OCI-LY7 (cell line): ENCODE data around the gene DOCK4. TPM values are rescaled to one million over a fixed set of nuclear protein-coding genes. Genes with fewer than 3 reads are reported as not detected.

Source experiments
- BruUV-seq: library from RNA; stranded (reverse); fragments of 400-500 nt; replicated peaks from 2 replicates; lab custom pipeline; 2021; lab: Mats Ljungman, UMichigan
- CTCF ChIA-PET: fragments of 300-600 bp; sonication (Branson Sonifier 250); formaldehyde crosslinking; loops from one replicate; lab custom pipeline; 2022; ENCODE audit warnings: antibody characterized with exemption; ENCODE audit not compliant: unreplicated experiment; lab: Charles Lee
- POLR2A ChIA-PET: fragments of 300-600 bp; sonication (Branson Sonifier 250); formaldehyde crosslinking; loops from one replicate; lab custom pipeline; 2022; ENCODE audit warnings: antibody characterized with exemption; lab: Charles Lee
- DNase-seq: peaks from one replicate; pipeline ENCODE4 v3.0.0-alpha.2; 2015; ENCODE audit warnings: low spot score
- H2AFZ ChIP-seq: fragments of 200-600 bp; sonication (generic), shearing (Covaris generic); 2 replicates; pipeline ENCODE4 v1.6.1; 2014; ENCODE audit warnings: mild to moderate bottlenecking, antibody characterized with exemption, low read length, moderate library complexity
- H3K27ac ChIP-seq: fragments of 200-600 bp; sonication (generic); 2 replicates; pipeline ENCODE4 v1.5.1; 2014; ENCODE audit warnings: mixed run types, low read depth, mild to moderate bottlenecking, moderate library complexity, low read length, inconsistent platforms; ENCODE audit not compliant: poor library complexity, severe bottlenecking
- H3K36me3 ChIP-seq: fragments of 200-600 bp; sonication (generic); 2 replicates; pipeline ENCODE4 v1.6.1; 2014; ENCODE audit warnings: mild to moderate bottlenecking, antibody characterized with exemption, low read length, moderate library complexity, mixed read lengths; ENCODE audit not compliant: insufficient read depth
- H3K4me1 ChIP-seq: fragments of 200-600 bp; sonication (generic); 2 replicates; pipeline ENCODE4 v1.5.1; 2014; ENCODE audit warnings: mild to moderate bottlenecking, low read length; ENCODE audit not compliant: insufficient read depth, poor library complexity, severe bottlenecking
- H3K4me2 ChIP-seq: fragments of 200-600 bp; sonication (generic); 2 replicates; pipeline ENCODE4 v1.6.1; 2014; ENCODE audit warnings: mild to moderate bottlenecking, low read length
- H3K4me3 ChIP-seq: fragments of 200-600 bp; sonication (generic); 2 replicates; pipeline ENCODE4 v1.5.1; 2014; ENCODE audit warnings: mild to moderate bottlenecking, low read depth, low read length; ENCODE audit not compliant: poor library complexity, severe bottlenecking
- H3K79me2 ChIP-seq: fragments of 200-600 bp; sonication (generic); 2 replicates; pipeline ENCODE4 v1.6.1; 2016; ENCODE audit warnings: low read depth, mild to moderate bottlenecking, low read length, moderate library complexity, mixed read lengths; ENCODE audit not compliant: insufficient read depth
- H3K9me2 ChIP-seq: fragments of 200-600 bp; sonication (generic); 2 replicates; pipeline ENCODE4 v1.6.1; 2016; ENCODE audit warnings: mild to moderate bottlenecking, low read length, mixed read lengths; ENCODE audit not compliant: insufficient read depth
- H3K9me3 ChIP-seq: fragments of 200-600 bp; sonication (generic); 2 replicates; pipeline ENCODE4 v1.6.1; 2014; ENCODE audit warnings: mild to moderate bottlenecking, mixed run types, low read length, mixed read lengths
- H4K20me1 ChIP-seq: fragments of 200-600 bp; sonication (generic); 2 replicates; pipeline ENCODE4 v1.6.1; 2014; ENCODE audit warnings: mild to moderate bottlenecking, antibody characterized with exemption, low read length, moderate library complexity, mixed read lengths; ENCODE audit not compliant: insufficient read depth
- EZH2phosphoT487 ChIP-seq: fragments of 200-600 bp; sonication (generic); IDR thresholded peaks from 2 replicates; pipeline ENCODE4 v1.6.1; 2018; ENCODE audit warnings: low read depth, borderline replicate concordance, mild to moderate bottlenecking, mixed run types, antibody characterized with exemption, low read length, moderate library complexity, mixed read lengths
- intact Hi-C: fragments of 100-400 bp; cut with micrococcal nuclease; formaldehyde crosslinking; loops from one replicate; pipeline ENCODE4 v1.10.0; 2022; ENCODE audit not compliant: unreplicated experiment
- total RNA-seq, 2 experiments: library from RNA; depleted of rRNA in 1 of 2; stranded (reverse); fragments of >200 nt in 1 of 2; shearing (Covaris generic) in 1 of 2; gene quantifications; 2 replicates each; pipeline ENCODE4 v1.2.3, GENCODE V29; 2014 to 2022
- TF ChIP-seq, protein P1 (sequence below): fragments of 200-600 bp; sonication (generic); conservative IDR thresholded peaks from 2 replicates; pipeline ENCODE4 v1.5.1; 2014; ENCODE audit warnings: mild to moderate bottlenecking, antibody characterized with exemption, low read length, moderate library complexity, mixed read lengths

Gene DOCK4
- total RNA-seq, 2 experiments from 2014 or later: 0.91 to 4.9 TPM

DNA sequence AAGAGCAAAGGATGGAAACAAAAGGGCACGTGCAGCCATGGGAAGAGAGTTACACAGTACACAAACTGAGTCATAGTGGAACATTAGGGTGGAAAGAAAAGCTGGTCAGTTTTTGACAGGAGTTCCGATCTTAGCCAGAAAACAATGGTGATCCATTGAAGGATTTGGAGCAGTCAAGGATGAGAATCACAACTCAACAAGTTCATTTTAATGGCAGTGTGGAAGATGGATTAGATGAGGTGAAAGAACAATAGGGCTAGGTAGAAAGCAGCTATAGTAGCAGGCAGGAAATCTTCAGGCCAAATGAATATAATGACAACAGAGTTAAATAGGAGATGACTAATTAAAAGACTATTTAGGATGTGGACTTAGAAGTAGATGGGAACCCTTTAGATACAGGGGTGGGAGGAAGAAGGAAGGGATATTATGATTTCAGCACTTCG is 136.3 kb downstream of the DOCK4 start:
- Histone ChIP-seq H4K20me1 (no peaks in the 10 kb centered on the region), H3K9me2 (no peaks in the 10 kb centered on the region), H3K79me2 (no peaks in the 10 kb centered on the region), H3K4me2 (no peak overlapping the region), H3K9me3 (no peaks in the 10 kb centered on the region), H3K27ac (no peak overlapping the region), H3K4me3 (no peak overlapping the region), H3K4me1 (no peaks in the 10 kb centered on the region), H2AFZ (no peak overlapping the region), H3K36me3 (no peaks in the 10 kb centered on the region)
- BruUV-seq: no TSS peak
- POLR2A ChIA-PET: no interaction called here
- CTCF ChIA-PET: no interaction called here
- DNase-seq: no peak
- TF ChIP-seq, protein P1, sequence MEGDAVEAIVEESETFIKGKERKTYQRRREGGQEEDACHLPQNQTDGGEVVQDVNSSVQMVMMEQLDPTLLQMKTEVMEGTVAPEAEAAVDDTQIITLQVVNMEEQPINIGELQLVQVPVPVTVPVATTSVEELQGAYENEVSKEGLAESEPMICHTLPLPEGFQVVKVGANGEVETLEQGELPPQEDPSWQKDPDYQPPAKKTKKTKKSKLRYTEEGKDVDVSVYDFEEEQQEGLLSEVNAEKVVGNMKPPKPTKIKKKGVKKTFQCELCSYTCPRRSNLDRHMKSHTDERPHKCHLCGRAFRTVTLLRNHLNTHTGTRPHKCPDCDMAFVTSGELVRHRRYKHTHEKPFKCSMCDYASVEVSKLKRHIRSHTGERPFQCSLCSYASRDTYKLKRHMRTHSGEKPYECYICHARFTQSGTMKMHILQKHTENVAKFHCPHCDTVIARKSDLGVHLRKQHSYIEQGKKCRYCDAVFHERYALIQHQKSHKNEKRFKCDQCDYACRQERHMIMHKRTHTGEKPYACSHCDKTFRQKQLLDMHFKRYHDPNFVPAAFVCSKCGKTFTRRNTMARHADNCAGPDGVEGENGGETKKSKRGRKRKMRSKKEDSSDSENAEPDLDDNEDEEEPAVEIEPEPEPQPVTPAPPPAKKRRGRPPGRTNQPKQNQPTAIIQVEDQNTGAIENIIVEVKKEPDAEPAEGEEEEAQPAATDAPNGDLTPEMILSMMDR: no peak
- no peak for TF ChIP-seq EZH2phosphoT487
- intact Hi-C loops: loop anchor here (5.0 to 10.0 kb wide), 2 partner anchors 342 to 425 kb away; no protein-coding TSS in a partner anchor

DNA sequence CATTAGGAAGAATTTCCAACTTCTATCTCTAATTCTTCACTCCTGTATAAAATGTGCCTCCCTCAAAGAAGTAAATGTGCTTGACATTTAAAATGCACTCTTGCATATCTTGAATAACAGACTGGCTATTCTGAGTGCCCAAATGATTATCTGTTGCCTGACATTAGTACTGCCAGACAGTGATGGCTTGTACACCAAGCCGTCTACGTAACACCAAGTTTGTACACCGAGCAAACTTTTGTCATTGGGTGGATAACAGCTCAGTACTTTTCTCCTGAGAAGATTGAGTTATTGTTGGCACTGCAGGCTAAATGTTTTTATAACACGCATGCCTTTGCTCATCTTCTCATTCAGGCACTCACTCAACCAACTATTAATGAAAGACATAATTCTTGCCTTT is 137.2 kb downstream of the DOCK4 start:
- no peaks in the 10 kb centered on the region for H3K36me3 ChIP-seq
- no peaks in the 10 kb centered on the region for H3K4me1 ChIP-seq
- ChIA-PET CTCF (no interaction called here), POLR2A (no interaction called here)
- no peaks in the 10 kb centered on the region for H3K9me3 ChIP-seq
- no peaks in the 10 kb centered on the region for H3K79me2 ChIP-seq
- no peak overlapping the region for H3K4me3 ChIP-seq
- H3K27ac ChIP-seq: no peak overlapping the region
- H4K20me1 ChIP-seq: no peaks in the 10 kb centered on the region
- no peak overlapping the region for H2AFZ ChIP-seq
- DNase-seq: no peak
- no peak overlapping the region for H3K4me2 ChIP-seq
- TF ChIP-seq EZH2phosphoT487: no peak
- TF ChIP-seq, protein P1: no peak
- no TSS peak for BruUV-seq
- no peaks in the 10 kb centered on the region for H3K9me2 ChIP-seq
- intact Hi-C loops: no loop called here

DNA sequence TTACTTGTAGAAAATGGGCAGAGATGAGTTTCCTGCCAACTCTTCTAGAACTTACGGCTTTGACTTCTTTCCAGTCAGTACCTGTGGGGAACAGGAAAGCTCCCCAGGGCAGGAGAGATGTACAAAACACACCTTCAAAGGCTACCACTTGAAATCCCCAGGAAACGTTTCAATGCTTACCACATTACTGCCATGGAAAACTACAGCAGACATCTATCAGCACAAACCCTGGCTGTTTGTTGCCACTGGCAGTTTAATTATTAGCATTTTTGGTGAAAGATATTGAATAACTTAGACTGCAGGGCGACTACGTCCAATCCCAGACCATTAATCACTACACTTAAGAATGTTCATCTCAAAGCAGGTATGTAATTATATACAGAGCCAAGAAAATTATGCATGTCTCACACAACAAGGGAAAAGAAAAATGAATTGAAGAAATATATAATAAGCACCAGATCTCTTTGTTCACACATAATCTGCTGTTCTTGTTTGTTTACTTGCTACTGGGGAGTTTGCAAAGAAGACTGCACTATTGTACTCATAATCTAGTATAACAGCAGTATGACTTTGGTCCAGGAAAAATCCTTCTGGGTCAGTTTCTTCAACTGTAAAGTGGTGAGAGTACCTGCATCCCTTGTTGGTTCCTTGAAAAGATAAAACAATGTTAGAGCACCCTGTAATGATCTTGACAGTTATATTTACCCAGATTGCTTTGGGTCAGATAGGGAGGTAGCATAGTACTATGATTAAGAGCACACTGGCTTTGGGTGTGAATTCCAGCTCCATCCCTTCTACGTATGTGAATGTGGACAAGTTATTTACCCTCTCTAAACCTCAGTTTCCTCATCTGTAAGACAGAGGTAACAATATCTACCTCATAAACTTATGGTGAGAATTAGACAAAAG is 138.3 kb downstream of the DOCK4 start:
- H3K9me3 ChIP-seq: no peaks in the 10 kb centered on the region
- no peak overlapping the region for H2AFZ ChIP-seq
- no peaks in the 10 kb centered on the region for H4K20me1 ChIP-seq
- no peaks in the 10 kb centered on the region for H3K79me2 ChIP-seq
- no peak overlapping the region for H3K4me3 ChIP-seq
- TF ChIP-seq EZH2phosphoT487: no peak
- TF ChIP-seq, protein P1: no peak
- H3K27ac ChIP-seq: no peak overlapping the region
- POLR2A ChIA-PET: interaction anchor here (0.6 kb wide), 1 partner anchor 75 kb away, joined by 3 read pairs; no protein-coding TSS in a partner anchor
- H3K9me2 ChIP-seq: no peaks in the 10 kb centered on the region
- H3K36me3 ChIP-seq: no peaks in the 10 kb centered on the region
- no peak overlapping the region for H3K4me2 ChIP-seq
- CTCF ChIA-PET: no interaction called here
- BruUV-seq: no TSS peak
- DNase-seq: no peak
- intact Hi-C loops: no loop called here
- no peaks in the 10 kb centered on the region for H3K4me1 ChIP-seq
